ENCODE results near the gene NCBP1.

Gene NCBP1

GRCh38 chr9:97721396-97721795 is 87.8 kb downstream of the NCBP1 start:
- no peak for DNase-seq

DNA sequence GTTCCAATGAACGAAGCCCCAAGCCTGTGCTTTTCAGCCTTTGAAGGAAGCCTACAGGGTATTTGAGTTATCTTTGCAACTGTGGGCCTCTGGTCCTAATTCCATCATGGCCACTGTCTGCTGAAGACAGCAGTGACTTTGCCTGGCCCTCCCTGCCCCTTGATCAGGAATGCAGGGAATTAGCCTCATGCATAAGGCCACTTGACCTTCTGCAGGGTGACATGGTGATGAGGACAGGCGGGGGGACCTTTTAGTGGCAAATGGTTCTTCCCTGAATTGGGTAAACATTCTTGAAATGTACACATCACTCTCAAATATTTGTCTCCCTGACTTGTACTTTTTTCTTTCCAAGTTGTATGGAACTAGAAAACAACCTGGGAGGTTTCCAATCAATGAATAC is 88.7 kb downstream of the NCBP1 start:
- no peak for DNase-seq

All from CD4-positive, alpha-beta T cell treated with Interleukin-15 for 1 hour (primary cell).